Gastroesophageal sphincter (tissue), 4 donors: ENCODE results near the gene A3GALT2. TPM values are rescaled to one million over a fixed set of nuclear protein-coding genes. Genes with fewer than 3 reads are reported as not detected.
A peak's percentile ranks its signal among the peaks of the same experiment; 100 is the strongest.

Experiments used
- ATAC-seq: fragments of 150-250 bp; one replicate; pipeline ENCODE4 v1.9.1; 2016; ENCODE audit warnings: mild to moderate bottlenecking, moderate library complexity
- H3K27ac ChIP-seq, 4 donors: fragments of 200-600 bp; sonication (generic) in 3 of 4; 1 replicate in 3 of 4; 2 replicates in 1 of 4; pipeline ENCODE4 v1.5.1; 2016 to 2019
- H3K27me3 ChIP-seq: fragments of 200-600 bp; sonication (generic); one replicate; pipeline ENCODE4 v1.5.1; 2019
- H3K36me3 ChIP-seq, 2 donors: fragments of 200-600 bp; sonication (generic); one replicate each; pipeline ENCODE4 v1.5.1; 2019; ENCODE audit warnings: control low read depth in 1 of 2
- H3K4me1 ChIP-seq, 3 donors: fragments of 200-600 bp; sonication (generic); 1 replicate in 2 of 3; 2 replicates in 1 of 3; pipeline ENCODE4 v1.5.1; 2016 to 2019; ENCODE audit warnings: control low read depth in 2 of 3
- H3K4me3 ChIP-seq, 2 donors: fragments of 200-600 bp; sonication (generic); one replicate each; pipeline ENCODE4 v1.5.1; 2019; ENCODE audit warnings: mild to moderate bottlenecking in 1 of 2, moderate library complexity in 1 of 2
- H3K9me3 ChIP-seq, 3 donors: fragments of 200-600 bp; sonication (generic); one replicate each; pipeline ENCODE4 v1.5.1; 2017 to 2019; ENCODE audit warnings: control low read depth in 2 of 3
- EP300 ChIP-seq: sonication (generic); formaldehyde crosslinking; IDR thresholded peaks from one replicate; pipeline ENCODE4 v1.6.1; 2017; ENCODE audit warnings: antibody characterized with exemption, mild to moderate bottlenecking
- POLR2A ChIP-seq, 2 donors: fragments of 450-650 bp; IDR thresholded peaks; one replicate each; pipeline ENCODE4 v1.6.1; 2017; ENCODE audit warnings: antibody characterized with exemption in 2 of 2, mild to moderate bottlenecking in 2 of 2, moderate library complexity in 1 of 2
- POLR2AphosphoS5 ChIP-seq: sonication (generic); formaldehyde crosslinking; IDR thresholded peaks from one replicate; pipeline ENCODE4 v1.6.1; 2017; ENCODE audit warnings: antibody characterized with exemption
- WGBS, 2 donors: methylation state at CpG; one replicate each; pipeline ENCODE4 v1.1.5; 2018; ENCODE audit warnings: low coverage in 1 of 2; 5-methylcytosine and 5-hydroxymethylcytosine counted together
- total RNA-seq, 4 donors: library from RNA; depleted of rRNA; stranded (reverse); fragments of >200 nt; gene quantifications; one replicate each; pipeline ENCODE4 v1.1.0, GENCODE V29; 2016
- TF ChIP-seq, protein P1 (sequence below), 4 experiments: fragments of 200-600 bp in 2 of 4; fragments of 450-650 bp in 2 of 4; sonication (generic) in 1 of 4; IDR thresholded peaks; one replicate each; pipeline ENCODE4 v1.5.1; 2017 to 2019; ENCODE audit warnings: antibody characterized with exemption in 4 of 4, mild to moderate bottlenecking in 2 of 4, moderate library complexity in 2 of 4

A3GALT2 gene
- total RNA-seq, 4 donors from 2014 or later = 0.67 TPM; not detected in 3

DNA sequence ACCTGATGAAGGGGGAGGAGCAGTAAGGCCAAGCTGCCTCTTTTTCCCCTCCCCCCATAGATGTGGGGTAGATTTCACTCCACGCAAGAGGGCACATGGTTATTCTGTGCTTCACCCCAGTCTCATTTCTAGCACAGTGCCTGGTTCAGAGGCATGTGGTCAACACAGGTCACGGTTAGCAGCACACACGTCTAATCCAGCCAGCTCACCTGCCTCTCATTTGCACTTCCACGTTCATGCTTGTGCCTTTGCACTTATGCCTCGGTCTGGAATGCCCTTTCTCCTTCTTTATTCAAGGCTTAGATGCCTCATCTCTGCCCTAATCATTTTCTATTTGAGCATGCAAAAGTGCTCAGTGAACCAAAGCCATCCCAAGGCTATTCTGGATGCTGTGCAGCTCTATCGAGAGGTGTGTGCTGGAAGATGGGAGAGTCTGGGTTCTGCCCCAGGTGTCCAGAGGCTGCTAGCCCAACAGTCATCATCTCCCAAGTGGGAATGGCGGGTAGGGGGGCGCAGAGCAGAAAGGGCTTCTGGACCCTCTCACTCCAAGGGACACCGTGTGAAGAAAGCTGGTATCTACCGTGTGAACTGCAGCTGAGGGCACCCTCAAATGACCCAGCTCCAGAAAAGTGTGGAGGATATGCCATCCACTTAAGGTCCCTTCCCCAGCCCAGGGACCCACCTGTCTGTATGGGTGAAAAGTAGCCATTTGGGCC, 2.1 kb upstream of the A3GALT2 start:
- H3K4me1 ChIP-seq = peaks cover 2 to 40% (median 9%) of the 10 kb centered on the region in 3 donors
- no peak for ATAC-seq
- TF ChIP-seq POLR2AphosphoS5 (no peak), POLR2A (IDR thresholded peaks at IDR 0.05) (no peak), EP300 (no peak)
- TF ChIP-seq, protein P1, sequence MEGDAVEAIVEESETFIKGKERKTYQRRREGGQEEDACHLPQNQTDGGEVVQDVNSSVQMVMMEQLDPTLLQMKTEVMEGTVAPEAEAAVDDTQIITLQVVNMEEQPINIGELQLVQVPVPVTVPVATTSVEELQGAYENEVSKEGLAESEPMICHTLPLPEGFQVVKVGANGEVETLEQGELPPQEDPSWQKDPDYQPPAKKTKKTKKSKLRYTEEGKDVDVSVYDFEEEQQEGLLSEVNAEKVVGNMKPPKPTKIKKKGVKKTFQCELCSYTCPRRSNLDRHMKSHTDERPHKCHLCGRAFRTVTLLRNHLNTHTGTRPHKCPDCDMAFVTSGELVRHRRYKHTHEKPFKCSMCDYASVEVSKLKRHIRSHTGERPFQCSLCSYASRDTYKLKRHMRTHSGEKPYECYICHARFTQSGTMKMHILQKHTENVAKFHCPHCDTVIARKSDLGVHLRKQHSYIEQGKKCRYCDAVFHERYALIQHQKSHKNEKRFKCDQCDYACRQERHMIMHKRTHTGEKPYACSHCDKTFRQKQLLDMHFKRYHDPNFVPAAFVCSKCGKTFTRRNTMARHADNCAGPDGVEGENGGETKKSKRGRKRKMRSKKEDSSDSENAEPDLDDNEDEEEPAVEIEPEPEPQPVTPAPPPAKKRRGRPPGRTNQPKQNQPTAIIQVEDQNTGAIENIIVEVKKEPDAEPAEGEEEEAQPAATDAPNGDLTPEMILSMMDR (IDR thresholded peaks at IDR 0.05) = no peak
- H3K36me3 ChIP-seq = peaks cover 8 to 64% of the 10 kb centered on the region in 2 donors
- H3K9me3 ChIP-seq = no peaks in the 10 kb centered on the region
- no peaks in the 10 kb centered on the region for H3K27me3 ChIP-seq
- WGBS, 2 donors = 59 to 64% methylated on average over 5 to 10 of the region's 10 CpGs
- H3K27ac ChIP-seq = peak overlapping the region in 2 of 4 donors; percentile 45 to 46
- no peak overlapping the region for H3K4me3 ChIP-seq

DNA sequence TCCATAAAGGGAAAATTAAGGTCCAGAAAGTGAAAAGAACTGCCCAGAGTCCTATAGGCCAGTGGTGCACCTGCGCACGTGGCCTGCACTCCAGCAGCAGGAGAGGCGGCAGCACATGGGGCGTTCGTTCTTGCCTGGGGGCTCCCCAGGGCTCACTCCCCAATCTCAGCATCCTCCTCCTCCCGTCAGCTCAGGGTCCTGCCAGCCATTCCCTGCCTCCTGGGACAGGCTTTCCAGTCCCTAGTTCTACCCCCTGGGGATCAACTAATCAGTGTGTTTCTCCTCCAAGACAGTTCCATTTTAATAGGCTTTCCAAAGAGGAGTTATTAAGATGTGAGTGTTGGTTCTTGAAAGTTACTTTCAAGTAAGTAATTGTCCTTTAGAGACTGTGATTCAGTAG, 1.2 kb upstream of the A3GALT2 start:
- TF ChIP-seq POLR2AphosphoS5 (no peak), POLR2A (IDR thresholded peaks at IDR 0.05) (no peak), EP300 (no peak)
- TF ChIP-seq, protein P1 (IDR thresholded peaks at IDR 0.05) = no peak
- Histone ChIP-seq H3K4me1 (peaks cover 0 to 30% (median 0%) of the 10 kb centered on the region in 3 donors), H3K36me3 (peaks cover 8 to 55% of the 10 kb centered on the region in 2 donors), H3K4me3 (no peak overlapping the region), H3K9me3 (no peaks in the 10 kb centered on the region), H3K27me3 (no peaks in the 10 kb centered on the region), H3K27ac (no peak overlapping the region)
- WGBS, 2 donors = 76% methylated on average over 6 of the region's 6 CpGs; no CpG with 5 or more reads in 1 of the 2 donors
- no peak for ATAC-seq

DNA sequence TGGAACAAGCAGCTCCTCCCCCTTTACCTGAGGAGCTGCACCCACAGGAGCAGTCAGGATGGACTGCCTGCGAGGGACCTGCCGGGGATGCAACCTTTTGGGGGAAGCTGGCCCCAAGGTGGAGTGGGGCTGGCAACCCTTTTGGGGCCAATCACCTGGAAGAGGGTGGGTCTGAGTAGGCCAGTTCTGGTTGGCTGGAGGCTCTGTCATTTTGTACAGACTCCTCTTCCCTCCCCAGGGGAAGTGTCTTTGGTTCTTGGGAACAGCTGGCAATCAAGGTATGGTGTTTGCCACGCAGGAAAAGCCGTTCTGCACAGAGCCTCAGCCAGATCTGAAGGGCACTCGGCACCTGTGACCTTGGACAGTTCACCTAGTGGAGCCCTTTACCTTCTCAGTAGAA, 280 bp upstream of the A3GALT2 start:
- Histone ChIP-seq H3K27me3 (no peaks in the 10 kb centered on the region), H3K36me3 (peaks cover 3 to 45% of the 10 kb centered on the region in 2 donors), H3K4me1 (peaks cover 0 to 21% (median 0%) of the 10 kb centered on the region in 3 donors), H3K27ac (no peak overlapping the region), H3K4me3 (no peak overlapping the region), H3K9me3 (no peaks in the 10 kb centered on the region)
- TF ChIP-seq, protein P1 (IDR thresholded peaks at IDR 0.05) = no peak
- TF ChIP-seq EP300 (no peak), POLR2A (IDR thresholded peaks at IDR 0.05) (no peak), POLR2AphosphoS5 (no peak)
- no peak for ATAC-seq
- WGBS, 2 donors = 100% methylated on average over 1 of the region's 5 CpGs

DNA sequence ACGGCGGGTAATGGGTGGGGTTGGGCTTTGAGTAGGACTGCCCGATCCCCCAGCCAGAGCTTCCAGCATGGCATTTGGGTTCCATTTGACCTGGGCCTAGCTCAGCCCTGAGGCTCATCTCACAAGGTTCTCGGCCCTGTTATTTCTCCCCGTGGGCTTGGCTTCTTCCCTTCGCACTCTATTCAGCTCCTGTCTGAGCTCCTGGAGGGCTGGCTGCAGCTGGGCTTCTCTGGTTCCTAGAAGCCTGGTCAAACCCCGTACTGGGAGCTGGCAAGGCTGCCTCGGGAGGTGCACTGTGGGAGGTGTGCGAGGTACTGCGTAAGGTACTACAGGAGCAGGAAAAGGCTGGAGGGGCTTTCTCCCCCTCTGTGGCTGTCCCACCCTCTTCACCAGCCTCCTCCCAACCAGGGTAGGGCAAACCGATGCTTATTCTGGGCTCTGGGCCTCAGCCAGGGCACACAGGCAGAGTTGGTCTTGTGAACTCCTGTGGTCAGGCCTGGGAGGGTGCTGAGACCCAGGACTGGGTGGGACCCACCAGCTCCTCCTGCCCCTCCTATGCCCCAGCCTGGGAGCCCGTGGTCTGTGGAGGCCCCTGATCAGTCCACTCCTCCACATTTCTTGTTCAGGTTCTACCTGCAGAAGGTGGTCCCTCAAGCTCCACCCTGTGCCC, 814 bp downstream of the A3GALT2 start:
- H3K9me3 ChIP-seq = no peaks in the 10 kb centered on the region
- H3K4me1 ChIP-seq = peaks cover 0 to 15% (median 0%) of the 10 kb centered on the region in 3 donors
- peaks cover 0 to 34% of the 10 kb centered on the region in 2 donors for H3K36me3 ChIP-seq
- no peak overlapping the region for H3K4me3 ChIP-seq
- no peaks in the 10 kb centered on the region for H3K27me3 ChIP-seq
- TF ChIP-seq, protein P1 (IDR thresholded peaks at IDR 0.05) = no peak
- TF ChIP-seq POLR2AphosphoS5 = peak; percentile 2
- no peak for ATAC-seq
- 53 to 80% methylated on average over 1 to 6 of the region's 12 CpGs for WGBS, 2 donors
- H3K27ac ChIP-seq = no peak overlapping the region
